ENCODE measurements around the gene CELF5.

The CELF5 gene

DNA sequence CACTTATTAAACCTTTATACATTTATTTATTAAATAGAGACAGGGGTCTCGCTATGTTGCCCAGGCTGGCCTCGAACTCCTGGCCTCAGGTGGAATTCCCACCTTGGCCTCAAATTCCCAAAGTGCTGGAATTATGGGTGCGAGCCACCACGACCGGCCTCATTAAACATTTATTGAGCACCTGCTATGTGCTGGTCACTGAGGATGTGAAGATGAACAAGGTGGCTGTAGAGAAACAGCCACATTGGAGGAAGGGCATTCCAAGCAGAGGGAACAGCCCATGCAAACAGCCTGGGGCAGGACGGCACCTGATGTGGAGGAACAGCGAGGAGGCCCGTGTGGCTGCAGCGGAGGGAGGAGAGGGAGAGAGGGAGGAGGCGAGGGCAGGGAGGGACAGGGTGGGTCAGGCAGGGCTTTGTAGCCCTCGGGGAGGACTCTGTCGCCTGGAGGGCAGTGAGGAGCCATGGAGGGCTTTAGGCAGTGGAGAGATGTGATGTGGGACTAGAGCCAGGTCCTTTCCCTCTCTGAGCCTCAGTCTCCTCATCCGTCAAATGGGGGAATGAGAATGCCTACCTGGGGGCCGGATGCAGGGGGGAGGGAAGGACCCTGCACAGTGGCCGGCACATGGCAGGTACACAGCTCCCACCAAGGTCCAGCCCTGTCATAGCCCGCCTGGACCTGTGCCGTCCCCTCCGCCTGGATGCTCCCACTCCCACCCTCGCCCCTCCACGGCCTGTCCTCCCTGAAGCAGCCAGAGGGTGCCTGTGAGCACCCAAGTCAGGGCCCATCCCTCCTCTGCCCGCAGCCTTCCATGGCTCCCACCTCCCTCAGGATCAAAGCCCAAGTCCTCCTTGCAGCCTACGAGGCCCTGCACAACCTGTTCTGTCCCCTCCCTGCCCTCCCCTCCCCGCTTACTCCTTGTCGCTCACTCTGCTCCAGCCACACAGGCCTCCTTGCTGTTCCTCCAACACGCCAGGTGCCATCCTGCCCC lies 120.4 kb downstream of the CELF5 start:
- DNase-seq (ENCODE audit: low read depth), result no peak

GRCh38 chr19:3345850-3346460 lies 121.5 kb downstream of the CELF5 start:
- DNase-seq (ENCODE audit: low read depth), result no peak
